ENCODE data around the gene LRRC10B.

The LRRC10B gene

GRCh38 chr11:61549662-61550568 is 41.4 kb downstream of the LRRC10B start:
- no peak for DNase-seq

GRCh38 chr11:61550665-61551227 is 42.2 kb downstream of the LRRC10B start:
- DNase-seq = no peak

DNA sequence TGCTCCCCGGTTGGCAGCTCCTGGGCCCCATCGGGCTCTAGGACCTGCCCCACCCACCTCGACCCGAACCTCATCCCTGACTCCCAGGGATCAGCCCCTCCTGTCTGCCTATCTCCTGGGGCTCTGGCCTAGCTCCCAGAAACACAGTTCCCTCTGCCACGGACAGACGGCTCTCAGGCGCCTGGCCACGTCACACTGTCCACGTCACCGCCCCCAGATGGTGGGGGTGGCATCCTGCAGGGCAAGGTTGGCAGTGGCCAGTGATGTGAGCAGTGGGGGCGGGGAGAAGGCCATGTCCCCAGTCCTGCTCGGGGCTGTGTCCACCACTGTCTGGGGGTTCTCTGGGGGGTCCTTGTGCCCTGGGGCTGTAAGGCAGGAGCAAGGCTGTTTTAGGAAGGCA is 43.1 kb downstream of the LRRC10B start:
- DNase-seq = no peak

GRCh38 chr11:61552108-61552635 is 43.6 kb downstream of the LRRC10B start:
- no peak for DNase-seq

DNA sequence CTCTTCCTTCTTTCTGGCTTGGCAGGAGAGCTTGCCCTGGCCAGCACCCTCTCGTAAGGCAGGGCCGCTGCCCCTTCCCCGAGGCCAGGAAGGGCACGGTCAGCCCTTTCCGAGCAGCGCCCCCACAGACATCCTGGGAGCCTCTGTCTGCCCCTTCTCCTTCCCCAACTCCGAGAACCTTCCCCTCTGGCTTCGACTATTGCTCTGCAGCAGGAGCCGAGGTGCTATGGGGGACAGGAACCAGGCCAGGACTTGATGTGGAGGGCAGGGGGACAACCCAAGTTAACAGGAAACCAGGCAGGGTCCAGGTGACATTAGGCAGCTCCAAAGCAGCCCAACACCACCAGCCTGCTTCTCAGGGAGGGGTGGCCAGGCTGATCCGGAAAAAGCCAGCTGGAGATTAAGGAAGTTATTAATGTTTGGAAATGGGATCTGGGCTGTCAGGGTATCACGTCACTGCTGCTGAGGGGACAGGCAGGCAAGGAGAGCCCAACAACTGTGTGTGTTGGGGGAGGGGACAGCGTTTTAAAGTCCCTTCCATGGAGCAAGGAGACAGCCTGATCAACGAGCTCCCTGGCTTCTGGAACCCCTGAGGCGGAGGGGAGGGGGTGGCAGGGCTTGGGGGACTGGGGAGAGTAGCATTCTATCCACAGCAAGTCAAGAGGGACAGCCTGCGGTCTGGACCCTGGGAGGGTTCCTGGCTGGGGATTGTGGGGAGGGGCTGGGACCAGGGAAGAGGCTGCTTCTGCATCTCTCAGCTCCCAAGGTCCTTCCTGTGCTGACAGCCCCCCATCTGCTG is 45.0 kb downstream of the LRRC10B start:
- DNase-seq = no peak

- DNase-seq = no peak
Observed at GRCh38 chr11:61554172-61554988, 45.8 kb downstream of the LRRC10B start.

DNA sequence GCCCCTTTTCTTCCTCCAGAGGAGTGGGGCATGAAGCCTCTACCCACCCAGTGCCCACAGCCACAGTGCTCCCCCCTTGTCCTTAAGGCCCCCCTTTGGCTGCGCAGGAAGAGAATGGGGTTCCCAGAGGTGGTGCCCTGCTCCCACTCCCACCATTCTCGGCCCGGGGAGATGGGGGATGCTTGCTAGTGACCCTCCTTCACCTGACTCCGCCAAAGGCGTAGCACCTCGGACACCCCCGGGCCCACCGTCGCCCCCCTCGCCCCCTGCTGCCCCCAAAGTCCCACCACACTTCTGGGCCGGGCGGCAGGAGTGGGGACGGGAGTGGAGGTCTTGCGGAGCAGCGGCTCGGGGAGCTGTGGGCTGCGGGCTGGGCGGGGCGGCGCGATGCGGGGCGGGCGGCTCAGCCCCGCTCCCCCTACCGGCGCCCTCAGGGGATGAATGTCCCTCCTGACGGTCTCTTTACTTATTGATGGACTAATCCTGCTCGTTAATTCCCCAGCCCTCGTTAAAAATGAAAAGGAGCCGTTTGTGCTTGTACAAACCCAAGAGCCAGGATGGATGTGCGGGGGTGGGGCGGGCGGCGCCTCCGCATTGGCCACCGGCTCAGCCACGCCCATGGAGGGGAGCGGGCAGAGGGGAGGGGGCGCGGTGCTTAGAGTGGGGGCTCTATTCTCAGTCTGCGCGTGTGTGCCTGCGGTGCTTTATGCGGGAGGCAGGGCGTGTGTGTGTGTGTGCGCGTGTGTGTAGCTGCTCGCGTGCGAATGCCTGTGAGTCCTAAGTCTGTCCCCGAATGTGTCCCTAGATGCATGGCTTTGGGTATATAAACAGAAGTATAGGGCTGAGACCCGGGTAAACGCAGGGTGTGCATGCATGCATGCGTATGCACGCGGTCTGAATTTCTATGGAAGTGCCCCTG is 46.8 kb downstream of the LRRC10B start:
- peak; percentile 37 for DNase-seq

DNA sequence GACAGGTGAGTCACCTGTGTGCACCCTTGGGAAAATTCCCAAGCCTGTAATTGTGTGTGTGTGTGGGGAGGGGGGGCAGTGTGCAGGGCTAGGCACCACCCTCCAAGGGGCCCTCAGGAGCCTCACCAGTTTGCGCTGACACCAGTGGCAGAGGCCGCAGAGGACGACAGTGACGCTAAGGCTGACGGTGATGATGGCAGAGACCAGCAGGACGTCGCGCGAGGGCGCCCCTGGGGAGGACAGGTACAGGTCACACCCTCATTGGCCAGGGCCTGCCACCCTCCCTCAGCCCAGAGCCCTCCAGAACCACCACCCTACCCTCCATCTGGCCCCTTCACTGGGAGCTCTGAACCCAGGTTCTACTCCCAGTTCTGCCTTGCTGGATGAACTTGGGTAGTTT is 47.4 kb downstream of the LRRC10B start:
- DNase-seq = no peak

DNA sequence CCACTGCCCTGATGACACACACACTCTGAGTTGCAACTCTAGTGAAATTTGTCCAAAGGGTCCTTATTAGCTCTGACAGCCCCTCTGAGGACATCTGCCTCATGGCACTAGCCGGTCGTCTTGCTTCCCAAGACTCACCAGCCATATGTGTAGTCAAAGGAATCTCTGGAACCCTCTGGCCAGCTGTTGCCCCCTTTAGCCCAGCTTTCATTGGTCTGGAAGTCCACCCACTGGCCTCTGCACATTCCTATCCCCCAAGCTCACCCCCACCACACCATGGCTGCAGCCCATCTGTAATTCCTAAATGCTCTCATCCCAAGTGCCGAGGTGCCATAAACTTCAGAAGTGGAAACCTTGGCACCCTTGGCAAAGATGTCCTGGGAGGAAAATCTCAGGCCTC is 48.1 kb downstream of the LRRC10B start:
- no peak for DNase-seq

All from NCI-H748 treated with DMSO at 0.1 percent for 48 hours (cell line).